Uterus (tissue), 2 donors: ENCODE data around the gene VPS35L.

Experiments
- POLR2A ChIP-seq, 2 donors: fragments of 450-650 bp; IDR thresholded peaks; one replicate each; pipeline ENCODE4 v1.6.1; 2016; ENCODE audit warnings: antibody characterized with exemption in 2 of 2, mild to moderate bottlenecking in 1 of 2, moderate library complexity in 1 of 2
- TF ChIP-seq, protein P1 (sequence below), 4 experiments: fragments of 200-600 bp in 2 of 4; fragments of 450-650 bp in 2 of 4; sonication (generic) in 2 of 4; IDR thresholded peaks; one replicate each; pipeline ENCODE4 v1.5.1; 2016 to 2019; ENCODE audit warnings: antibody characterized with exemption in 4 of 4, mild to moderate bottlenecking in 2 of 4, moderate library complexity in 1 of 4

GRCh38 chr16:19689342-19689741 is 133.8 kb downstream of the VPS35L start:
- TF ChIP-seq, protein P1, sequence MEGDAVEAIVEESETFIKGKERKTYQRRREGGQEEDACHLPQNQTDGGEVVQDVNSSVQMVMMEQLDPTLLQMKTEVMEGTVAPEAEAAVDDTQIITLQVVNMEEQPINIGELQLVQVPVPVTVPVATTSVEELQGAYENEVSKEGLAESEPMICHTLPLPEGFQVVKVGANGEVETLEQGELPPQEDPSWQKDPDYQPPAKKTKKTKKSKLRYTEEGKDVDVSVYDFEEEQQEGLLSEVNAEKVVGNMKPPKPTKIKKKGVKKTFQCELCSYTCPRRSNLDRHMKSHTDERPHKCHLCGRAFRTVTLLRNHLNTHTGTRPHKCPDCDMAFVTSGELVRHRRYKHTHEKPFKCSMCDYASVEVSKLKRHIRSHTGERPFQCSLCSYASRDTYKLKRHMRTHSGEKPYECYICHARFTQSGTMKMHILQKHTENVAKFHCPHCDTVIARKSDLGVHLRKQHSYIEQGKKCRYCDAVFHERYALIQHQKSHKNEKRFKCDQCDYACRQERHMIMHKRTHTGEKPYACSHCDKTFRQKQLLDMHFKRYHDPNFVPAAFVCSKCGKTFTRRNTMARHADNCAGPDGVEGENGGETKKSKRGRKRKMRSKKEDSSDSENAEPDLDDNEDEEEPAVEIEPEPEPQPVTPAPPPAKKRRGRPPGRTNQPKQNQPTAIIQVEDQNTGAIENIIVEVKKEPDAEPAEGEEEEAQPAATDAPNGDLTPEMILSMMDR (IDR thresholded peaks at IDR 0.05) = no peak
- no peak for TF ChIP-seq POLR2A (IDR thresholded peaks at IDR 0.05)
